OCI-LY1 (cell line): ENCODE data around the gene UNG.

Source experiments
- H2AFZ ChIP-seq: fragments of 200-600 bp; sonication (generic), shearing (Covaris generic); 2 replicates; pipeline ENCODE4 v1.6.0; 2014; ENCODE audit warnings: antibody characterized with exemption, mild to moderate bottlenecking, low read length
- H3F3A ChIP-seq: fragments of 200-600 bp; sonication (generic), shearing (Covaris generic); 2 replicates; pipeline ENCODE4 v1.6.0; 2014; ENCODE audit warnings: mild to moderate bottlenecking, antibody characterized with exemption, low read length, moderate library complexity; ENCODE audit not compliant: insufficient read depth
- H3K27ac ChIP-seq: fragments of 200-600 bp; sonication (generic); 2 replicates; pipeline ENCODE4 v1.5.1; 2014; ENCODE audit warnings: low read length, mixed run types, mild to moderate bottlenecking, low read depth; ENCODE audit not compliant: poor library complexity, severe bottlenecking
- H3K27me3 ChIP-seq: fragments of 200-600 bp; sonication (generic); 2 replicates; pipeline ENCODE4 v1.6.0; 2014; ENCODE audit warnings: antibody characterized with exemption, mild to moderate bottlenecking, low read length, moderate library complexity; ENCODE audit not compliant: insufficient read depth
- H3K36me3 ChIP-seq: fragments of 200-600 bp; sonication (generic); 2 replicates; pipeline ENCODE4 v1.6.1; 2014; ENCODE audit warnings: mild to moderate bottlenecking, antibody characterized with exemption, low read length, moderate library complexity, mixed read lengths; ENCODE audit not compliant: insufficient read depth
- H3K4me1 ChIP-seq: fragments of 200-600 bp; sonication (generic); 2 replicates; pipeline ENCODE4 v1.5.1; 2014; ENCODE audit warnings: mild to moderate bottlenecking, low read length, moderate library complexity; ENCODE audit not compliant: insufficient read depth, severe bottlenecking
- H3K4me2 ChIP-seq: fragments of 200-600 bp; sonication (generic), shearing (Covaris generic); 2 replicates; pipeline ENCODE4 v1.6.1; 2014; ENCODE audit warnings: low read length
- H3K4me3 ChIP-seq: fragments of 200-600 bp; sonication (generic); 2 replicates; pipeline ENCODE4 v1.5.1; 2014; ENCODE audit warnings: low read length, low read depth, mild to moderate bottlenecking, mixed read lengths; ENCODE audit not compliant: poor library complexity, severe bottlenecking
- H3K79me2 ChIP-seq: fragments of 200-600 bp; shearing (Covaris generic); 2 replicates; pipeline ENCODE4 v1.6.1; 2016; ENCODE audit warnings: mixed run types, low read length, mixed read lengths; ENCODE audit not compliant: insufficient read depth
- H3K9ac ChIP-seq: fragments of 200-600 bp; sonication (generic), shearing (Covaris generic); 2 replicates; pipeline ENCODE4 v1.6.1; 2014; ENCODE audit warnings: mild to moderate bottlenecking, low read length, mixed read lengths
- H3K9me2 ChIP-seq: fragments of 200-600 bp; sonication (generic), shearing (Covaris generic); 2 replicates; pipeline ENCODE4 v1.6.1; 2014; ENCODE audit warnings: low read depth, mild to moderate bottlenecking, low read length, mixed read lengths
- H3K9me3 ChIP-seq: fragments of 200-600 bp; shearing (Covaris generic); 2 replicates; pipeline ENCODE4 v1.6.1; 2014; ENCODE audit warnings: low read length, mixed read lengths
- H4K20me1 ChIP-seq: fragments of 200-600 bp; sonication (generic), shearing (Covaris generic); 2 replicates; pipeline ENCODE4 v1.6.0; 2016; ENCODE audit warnings: mild to moderate bottlenecking, low read length; ENCODE audit not compliant: insufficient read depth
- EZH2 ChIP-seq: fragments of 200-600 bp; sonication (generic), shearing (Covaris generic); IDR thresholded peaks from 2 replicates; pipeline ENCODE4 v1.8.0; 2017; ENCODE audit warnings: borderline replicate concordance, mixed run types, mild to moderate bottlenecking, antibody characterized with exemption, low read length, moderate library complexity, mixed read lengths
- TF ChIP-seq, protein P1 (sequence below): fragments of 200-600 bp; sonication (generic), shearing (Covaris generic); IDR thresholded peaks from 2 replicates; pipeline ENCODE4 v1.5.1; 2017; ENCODE audit warnings: mild to moderate bottlenecking, antibody characterized with exemption, low read length, moderate library complexity, mixed read lengths

UNG gene

DNA sequence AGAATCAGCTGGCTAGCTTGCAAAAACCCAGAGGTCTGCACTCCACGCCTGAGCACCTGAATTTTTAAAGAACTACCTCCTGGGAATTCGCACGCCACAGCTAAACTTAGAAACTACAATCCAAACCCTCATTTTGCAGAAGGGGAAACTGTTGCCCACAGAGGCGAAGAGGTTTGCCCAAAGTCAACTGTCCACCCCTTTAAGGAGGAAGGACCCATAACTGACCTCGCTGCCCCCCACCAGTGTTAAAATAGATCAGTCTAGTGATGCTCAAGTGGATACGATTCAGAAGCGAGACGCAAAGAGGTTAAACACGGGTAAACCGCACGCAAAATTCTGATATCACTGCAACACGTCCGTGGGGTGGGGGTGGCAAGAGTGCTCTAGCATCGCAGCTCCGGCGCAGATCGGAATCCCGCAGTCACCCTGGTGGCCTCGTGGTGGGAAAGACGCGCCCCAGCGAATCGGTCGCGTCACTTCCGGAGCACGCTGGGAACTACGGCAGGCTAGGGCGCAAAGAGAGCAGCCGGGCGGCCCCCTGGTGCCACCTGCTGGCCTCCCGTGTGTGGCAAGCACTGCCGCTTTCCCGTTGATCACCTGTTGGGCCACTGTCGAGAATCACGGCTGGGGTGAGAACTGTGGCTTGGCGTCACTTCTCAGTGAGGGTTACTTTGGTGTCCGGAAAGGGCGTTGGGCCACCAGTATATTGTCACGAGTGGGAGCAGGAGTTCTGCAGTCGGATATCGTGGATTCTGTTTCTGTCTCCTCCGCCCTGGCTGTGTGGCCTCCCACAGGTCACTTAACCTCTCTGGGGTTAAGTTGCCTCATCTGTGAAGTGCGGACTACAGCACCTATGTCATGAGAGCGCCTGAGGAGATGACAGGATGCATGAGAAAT is 4.1 kb upstream of the UNG start, which contains the start of gene ALKBH2:
Gene ALKBH2 (minus strand): TSS at position 451 of the 897 bp plus-strand sequence. CDS start 686 bp downstream, outside the sequence.
- Histone ChIP-seq H3K27me3 (no peaks in the 10 kb centered on the region), H3K9me2 (no peaks in the 10 kb centered on the region), H3K4me1 (peaks cover 48% of the 10 kb centered on the region), H3K36me3 (peaks cover 17% of the 10 kb centered on the region), H4K20me1 (no peaks in the 10 kb centered on the region), H3K9me3 (no peaks in the 10 kb centered on the region), H3K79me2 (peaks cover 15% of the 10 kb centered on the region), H3K9ac (peak within 1 kb of the TSS; percentile 98), H3F3A (no peaks in the 10 kb centered on the region), H3K4me2 (peak within 1 kb of the TSS; percentile 99), H3K27ac (peak within 1 kb of the TSS; percentile 64), H2AFZ (no peak within 1 kb of the TSS), H3K4me3 (peak within 1 kb of the TSS; percentile 91)
- TF ChIP-seq, protein P1, sequence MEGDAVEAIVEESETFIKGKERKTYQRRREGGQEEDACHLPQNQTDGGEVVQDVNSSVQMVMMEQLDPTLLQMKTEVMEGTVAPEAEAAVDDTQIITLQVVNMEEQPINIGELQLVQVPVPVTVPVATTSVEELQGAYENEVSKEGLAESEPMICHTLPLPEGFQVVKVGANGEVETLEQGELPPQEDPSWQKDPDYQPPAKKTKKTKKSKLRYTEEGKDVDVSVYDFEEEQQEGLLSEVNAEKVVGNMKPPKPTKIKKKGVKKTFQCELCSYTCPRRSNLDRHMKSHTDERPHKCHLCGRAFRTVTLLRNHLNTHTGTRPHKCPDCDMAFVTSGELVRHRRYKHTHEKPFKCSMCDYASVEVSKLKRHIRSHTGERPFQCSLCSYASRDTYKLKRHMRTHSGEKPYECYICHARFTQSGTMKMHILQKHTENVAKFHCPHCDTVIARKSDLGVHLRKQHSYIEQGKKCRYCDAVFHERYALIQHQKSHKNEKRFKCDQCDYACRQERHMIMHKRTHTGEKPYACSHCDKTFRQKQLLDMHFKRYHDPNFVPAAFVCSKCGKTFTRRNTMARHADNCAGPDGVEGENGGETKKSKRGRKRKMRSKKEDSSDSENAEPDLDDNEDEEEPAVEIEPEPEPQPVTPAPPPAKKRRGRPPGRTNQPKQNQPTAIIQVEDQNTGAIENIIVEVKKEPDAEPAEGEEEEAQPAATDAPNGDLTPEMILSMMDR: peak; percentile 60
- TF ChIP-seq EZH2: no peak

DNA sequence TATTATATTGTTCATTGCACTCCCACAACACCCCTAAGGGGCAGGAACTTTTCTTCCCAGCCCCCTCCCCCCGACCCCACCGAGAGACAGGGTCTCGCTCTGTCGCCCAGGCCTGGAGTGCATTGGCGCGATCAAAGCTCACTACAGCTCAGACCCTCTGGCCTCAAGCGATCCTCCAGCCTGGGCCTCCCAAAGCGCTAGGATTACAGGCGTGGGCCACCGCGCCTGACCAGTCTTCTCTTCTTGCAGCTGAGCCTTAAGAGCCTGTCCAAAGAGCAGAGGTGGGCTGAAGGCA is 310 bp upstream of the UNG start:
- Histone ChIP-seq H3K9me3 (no peaks in the 10 kb centered on the region), H3K4me3 (peak overlapping the region; percentile 96), H3K9ac (peak overlapping the region; percentile 93), H3K4me2 (peak overlapping the region; percentile 85), H3K27me3 (no peaks in the 10 kb centered on the region), H3K9me2 (no peaks in the 10 kb centered on the region), H2AFZ (no peak overlapping the region), H3K79me2 (peaks cover 10% of the 10 kb centered on the region), H3K36me3 (peaks cover 33% of the 10 kb centered on the region), H4K20me1 (no peaks in the 10 kb centered on the region), H3K27ac (peak overlapping the region; percentile 86), H3K4me1 (peaks cover 39% of the 10 kb centered on the region), H3F3A (no peaks in the 10 kb centered on the region)
- no peak for TF ChIP-seq EZH2
- TF ChIP-seq, protein P1: no peak

DNA sequence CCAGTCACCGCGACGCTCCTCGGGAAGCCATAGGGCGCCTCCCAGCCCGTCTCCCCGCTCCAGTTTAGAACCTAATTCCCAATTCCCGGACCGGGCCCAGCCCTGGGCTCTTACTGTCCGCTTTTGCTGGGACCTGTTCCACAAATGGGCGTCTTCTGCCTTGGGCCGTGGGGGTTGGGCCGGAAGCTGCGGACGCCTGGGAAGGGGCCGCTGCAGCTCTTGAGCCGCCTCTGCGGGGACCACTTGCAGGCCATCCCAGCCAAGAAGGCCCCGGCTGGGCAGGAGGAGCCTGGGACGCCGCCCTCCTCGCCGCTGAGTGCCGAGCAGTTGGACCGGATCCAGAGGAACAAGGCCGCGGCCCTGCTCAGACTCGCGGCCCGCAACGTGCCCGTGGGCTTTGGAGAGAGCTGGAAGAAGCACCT is 797 bp downstream of the UNG start:
- no peaks in the 10 kb centered on the region for H3K9me3 ChIP-seq
- peak overlapping the region; percentile 96 for H3K4me3 ChIP-seq
- H3K9ac ChIP-seq: peak overlapping the region; percentile 74
- H3K27ac ChIP-seq: no peak overlapping the region
- no peak overlapping the region for H2AFZ ChIP-seq
- peaks cover 29% of the 10 kb centered on the region for H3K4me1 ChIP-seq
- TF ChIP-seq EZH2: no peak
- TF ChIP-seq, protein P1: no peak
- H3K9me2 ChIP-seq: no peaks in the 10 kb centered on the region
- H3K4me2 ChIP-seq: peak overlapping the region; percentile 79
- peaks cover 39% of the 10 kb centered on the region for H3K36me3 ChIP-seq
- H4K20me1 ChIP-seq: no peaks in the 10 kb centered on the region
- no peaks in the 10 kb centered on the region for H3F3A ChIP-seq
- no peaks in the 10 kb centered on the region for H3K27me3 ChIP-seq
- no peaks in the 10 kb centered on the region for H3K79me2 ChIP-seq
